Activated T-cell treated with anti-CD3 and anti-CD28 coated beads, Interleukin-2, amount 50 U/mL, for 4 hours (primary cell): ENCODE measurements around the gene UCKL1. TPM values are rescaled to one million over a fixed set of nuclear protein-coding genes. Genes with fewer than 3 reads are reported as not detected.
"Not testable (repeated sequence)": the region's sequence is repeated elsewhere in the genome, so short reads cannot be mapped to it uniquely, and the experiment has no call there.

Source experiments
- ATAC-seq, 2 donors: fragments of 200-7000 bp; cut with Tn5 transposase; one replicate each; pipeline ENCODE4 v1.10.0; 2021
- DNase-seq: peaks from one replicate; pipeline ENCODE4 v3.0.0-alpha.2; 2020
- H3K27me3 Mint-ChIP-seq: one replicate; pipeline ENCODE4 v1.8.0; 2021; ENCODE audit warnings: low read depth, mixed read lengths
- H3K36me3 Mint-ChIP-seq: one replicate; pipeline ENCODE4 v1.8.0; 2022; ENCODE audit warnings: mixed read lengths; ENCODE audit not compliant: insufficient read depth
- H3K4me1 Mint-ChIP-seq: one replicate; pipeline ENCODE4 v1.8.0; 2021; ENCODE audit warnings: low read depth, mixed read lengths
- H3K4me3 Mint-ChIP-seq: one replicate; pipeline ENCODE4 v1.8.0; 2021; ENCODE audit warnings: mild to moderate bottlenecking, moderate library complexity, mixed read lengths
- H3K9me3 Mint-ChIP-seq: one replicate; pipeline ENCODE4 v1.8.0; 2021; ENCODE audit warnings: mixed read lengths
- total RNA-seq, 3 donors: library from RNA; stranded (reverse); gene quantifications; one replicate each; pipeline ENCODE4 v1.2.1, GENCODE V29; 2021

Gene UCKL1
- total RNA-seq, 3 donors from 2014 or later = 48.8 to 59.4 (median 56.6) TPM

- Mint-ChIP-seq H3K4me3 (peak overlapping the region; percentile 43), H3K9me3 (no peaks in the 10 kb centered on the region), H3K36me3 (peaks cover 2% of the 10 kb centered on the region), H3K27me3 (no peaks in the 10 kb centered on the region), H3K4me1 (peaks cover 12% of the 10 kb centered on the region)
- no peak for ATAC-seq
- DNase-seq = no peak
Measured at GRCh38 chr20:63967330-63968135, 11.3 kb upstream of the UCKL1 start.

- DNase-seq (no peak), ATAC-seq (no peak)
- peaks cover 2% of the 10 kb centered on the region for H3K36me3 Mint-ChIP-seq
- H3K4me3 Mint-ChIP-seq = no peak overlapping the region
- no peaks in the 10 kb centered on the region for H3K9me3 Mint-ChIP-seq
- peaks cover 12% of the 10 kb centered on the region for H3K4me1 Mint-ChIP-seq
- no peaks in the 10 kb centered on the region for H3K27me3 Mint-ChIP-seq
Measured at GRCh38 chr20:63966944-63967322, 10.7 kb upstream of the UCKL1 start.

- H3K36me3 Mint-ChIP-seq = peaks cover 2% of the 10 kb centered on the region
- no peaks in the 10 kb centered on the region for H3K27me3 Mint-ChIP-seq
- no peak overlapping the region for H3K4me3 Mint-ChIP-seq
- H3K4me1 Mint-ChIP-seq = peaks cover 12% of the 10 kb centered on the region
- ATAC-seq (no peak), DNase-seq (no peak)
- H3K9me3 Mint-ChIP-seq = no peaks in the 10 kb centered on the region
Measured at GRCh38 chr20:63966172-63966943, 10.1 kb upstream of the UCKL1 start.

- no peaks in the 10 kb centered on the region for H3K9me3 Mint-ChIP-seq
- DNase-seq = no peak
Measured at GRCh38 chr20:63964412-63964811, 8.2 kb upstream of the UCKL1 start.

GRCh38 chr20:63963784-63964301 is 7.6 kb upstream of the UCKL1 start:
- ATAC-seq = no peak
- no peak overlapping the region for H3K4me3 Mint-ChIP-seq
- H3K36me3 Mint-ChIP-seq = peaks cover 2% of the 10 kb centered on the region
- H3K4me1 Mint-ChIP-seq = peaks cover 8% of the 10 kb centered on the region
- no peaks in the 10 kb centered on the region for H3K9me3 Mint-ChIP-seq
- H3K27me3 Mint-ChIP-seq = no peaks in the 10 kb centered on the region
- DNase-seq = no peak

More at GRCh38 chr20:63964412-63964811, 8.2 kb upstream of the UCKL1 start:
- peaks cover 10% of the 10 kb centered on the region for H3K4me1 Mint-ChIP-seq
- no peak for ATAC-seq
- H3K36me3 Mint-ChIP-seq = peaks cover 2% of the 10 kb centered on the region
- H3K4me3 Mint-ChIP-seq = no peak overlapping the region
- H3K27me3 Mint-ChIP-seq = no peaks in the 10 kb centered on the region

- no peak for DNase-seq
- Mint-ChIP-seq H3K27me3 (no peaks in the 10 kb centered on the region), H3K4me1 (peaks cover 4% of the 10 kb centered on the region), H3K36me3 (peaks cover 2% of the 10 kb centered on the region), H3K4me3 (no peak overlapping the region), H3K9me3 (no peaks in the 10 kb centered on the region)
- ATAC-seq = no peak
Measured at GRCh38 chr20:63963348-63963741, 7.1 kb upstream of the UCKL1 start.

- DNase-seq (no peak), ATAC-seq (no peak)
- Mint-ChIP-seq H3K9me3 (no peaks in the 10 kb centered on the region), H3K27me3 (no peaks in the 10 kb centered on the region), H3K4me3 (no peak overlapping the region), H3K36me3 (peaks cover 2% of the 10 kb centered on the region), H3K4me1 (peaks cover 4% of the 10 kb centered on the region)
Measured at GRCh38 chr20:63962426-63963347, 6.5 kb upstream of the UCKL1 start.

GRCh38 chr20:63961664-63962425 is 5.6 kb upstream of the UCKL1 start:
- Mint-ChIP-seq H3K4me3 (no peak overlapping the region), H3K4me1 (peaks cover 10% of the 10 kb centered on the region), H3K27me3 (no peaks in the 10 kb centered on the region), H3K9me3 (no peaks in the 10 kb centered on the region), H3K36me3 (peaks cover 2% of the 10 kb centered on the region)
- no peak for ATAC-seq
- no peak for DNase-seq

GRCh38 chr20:63960654-63961621 is 4.7 kb upstream of the UCKL1 start:
- H3K4me1 Mint-ChIP-seq = peaks cover 11% of the 10 kb centered on the region
- H3K27me3 Mint-ChIP-seq, DNase-seq, ATAC-seq, H3K36me3 Mint-ChIP-seq, H3K4me3 Mint-ChIP-seq, H3K9me3 Mint-ChIP-seq: not testable (repeated sequence)

GRCh38 chr20:63959699-63960075 is 3.5 kb upstream of the UCKL1 start:
- peaks cover 2% of the 10 kb centered on the region for H3K36me3 Mint-ChIP-seq
- no peaks in the 10 kb centered on the region for H3K9me3 Mint-ChIP-seq
- peaks cover 18% of the 10 kb centered on the region for H3K4me1 Mint-ChIP-seq
- DNase-seq (no peak), ATAC-seq (no peak)
- no peak overlapping the region for H3K4me3 Mint-ChIP-seq
- H3K27me3 Mint-ChIP-seq = no peaks in the 10 kb centered on the region

- Mint-ChIP-seq H3K9me3 (no peaks in the 10 kb centered on the region), H3K4me3 (no peak overlapping the region), H3K4me1 (peaks cover 23% of the 10 kb centered on the region), H3K27me3 (no peaks in the 10 kb centered on the region), H3K36me3 (peaks cover 2% of the 10 kb centered on the region)
- no peak for DNase-seq
- ATAC-seq = no peak
Measured at GRCh38 chr20:63958964-63959698, 2.9 kb upstream of the UCKL1 start.

GRCh38 chr20:63958471-63958870 is 2.3 kb upstream of the UCKL1 start:
- peaks cover 28% of the 10 kb centered on the region for H3K4me1 Mint-ChIP-seq
- DNase-seq (no peak), ATAC-seq (no peak)
- H3K9me3 Mint-ChIP-seq = no peaks in the 10 kb centered on the region
- peaks cover 2% of the 10 kb centered on the region for H3K36me3 Mint-ChIP-seq
- H3K27me3 Mint-ChIP-seq = no peaks in the 10 kb centered on the region
- H3K4me3 Mint-ChIP-seq = no peak overlapping the region
